ENCODE measurements around the gene DCTN5. TPM values are rescaled to one million over a fixed set of nuclear protein-coding genes. Genes with fewer than 3 reads are reported as not detected.

Gene DCTN5
- total and polyA plus RNA-seq, 2 donors (not counting 3 experiments of a cell fraction or from before 2014, with no cell fraction given) = 51.6 to 80.8 TPM

- POLR2A ChIA-PET = no interaction called here
- Histone ChIP-seq H3K4me2 (ENCODE audit: insufficient read depth, low read length) (no peak overlapping the region), H3K9me3 (replicated peaks; ENCODE audit: control insufficient read depth, insufficient read depth, low read length) (no peaks in the 10 kb centered on the region), H3K79me2 (ENCODE audit: control insufficient read depth, insufficient read depth, low read length) (peaks cover 2% of the 10 kb centered on the region), H4K20me1 (replicated peaks; ENCODE audit: control insufficient read depth, extremely low read depth, insufficient read depth, low read length) (no peaks in the 10 kb centered on the region), H3K4me1 (ENCODE audit: control insufficient read depth, extremely low read depth, insufficient read depth, low read length) (no peaks in the 10 kb centered on the region), H2AFZ (ENCODE audit: low read depth, low read length) (no peak overlapping the region), H3K27me3 (ENCODE audit: control insufficient read depth in 2 of 2, insufficient read depth in 2 of 2, low read length in 2 of 2) (no peaks in the 10 kb centered on the region), H3K4me3 (replicated peaks in 1 of 3; ENCODE audit: insufficient read depth in 1 of 3, low read depth in 1 of 3, low read length in 3 of 3) (no peak overlapping the region), H3K9ac (replicated peaks; ENCODE audit: extremely low read depth, insufficient read depth, low read length) (no peak overlapping the region), H3K9me1 (replicated peaks; ENCODE audit: control insufficient read depth, extremely low read depth, insufficient read depth, low read length) (no peaks in the 10 kb centered on the region), H3K27ac (ENCODE audit: insufficient read depth, low read depth, low read length) (no peak overlapping the region), H3K36me3 (ENCODE audit: control insufficient read depth in 2 of 2, extremely low read depth in 1 of 2, insufficient read depth in 2 of 2, low read length in 2 of 2) (peaks cover 21 to 39% of the 10 kb centered on the region in 2 experiments)
- TF ChIP-seq JUN (IDR thresholded peaks at IDR 0.05; ENCODE audit: borderline replicate concordance, insufficient read depth, insufficient read length, low read depth) = no peak
- TF ChIP-seq MYC (IDR thresholded peaks at IDR 0.05; ENCODE audit: low read depth, low read length) = no peak
- no peak for TF ChIP-seq EZH2 (IDR thresholded peaks at IDR 0.05; ENCODE audit: borderline replicate concordance, low read depth, low read length, severe bottlenecking)
- no peak for TF ChIP-seq GATA2 (IDR thresholded peaks at IDR 0.05; ENCODE audit: insufficient read depth, insufficient read length, low read depth, low read length)
- no peak for TF ChIP-seq FOS (IDR thresholded peaks at IDR 0.05; ENCODE audit: borderline replicate concordance, insufficient read depth, low read length)
- TF ChIP-seq POLR2A (IDR thresholded peaks at IDR 0.05; ENCODE audit: low read depth, low read length) = no peak
- no peak for TF ChIP-seq CTCF (IDR thresholded peaks at IDR 0.05; ENCODE audit: extremely low read depth in 1 of 2, insufficient read depth in 1 of 2, low read depth in 1 of 2, low read length in 2 of 2)
- TF ChIP-seq MAX (IDR thresholded peaks at IDR 0.05; ENCODE audit: insufficient read depth, insufficient read length) = no peak
- TF ChIP-seq POLR2AphosphoS5 (IDR thresholded peaks at IDR 0.05; ENCODE audit: insufficient read depth, low read depth, low read length) = no peak
- DNase-seq (ENCODE audit: low read depth, low spot score) = no peak
- no TSS peak for BruUV-seq (replicated peaks)
- dilution Hi-C loops (cut with MboI; ENCODE audit: extremely low pct_ligation_motif_present, low sequenced_read_pairs) (no loop called here), intact Hi-C loops (cut with micrococcal nuclease) (no loop called here)
- no peak for FAIRE-seq
- CTCF ChIA-PET = interaction anchor here (0.7 kb wide), 1 partner anchor 227 kb away, joined by 3 read pairs; no protein-coding TSS in a partner anchor
Observed at GRCh38 chr16:23690771-23691482, 49.7 kb downstream of the DCTN5 start.
